ENCODE results near the gene NOP14.
"Not testable (repeated sequence)": the region's sequence is repeated elsewhere in the genome, so short reads cannot be mapped to it uniquely, and the experiment has no call there.

DNA sequence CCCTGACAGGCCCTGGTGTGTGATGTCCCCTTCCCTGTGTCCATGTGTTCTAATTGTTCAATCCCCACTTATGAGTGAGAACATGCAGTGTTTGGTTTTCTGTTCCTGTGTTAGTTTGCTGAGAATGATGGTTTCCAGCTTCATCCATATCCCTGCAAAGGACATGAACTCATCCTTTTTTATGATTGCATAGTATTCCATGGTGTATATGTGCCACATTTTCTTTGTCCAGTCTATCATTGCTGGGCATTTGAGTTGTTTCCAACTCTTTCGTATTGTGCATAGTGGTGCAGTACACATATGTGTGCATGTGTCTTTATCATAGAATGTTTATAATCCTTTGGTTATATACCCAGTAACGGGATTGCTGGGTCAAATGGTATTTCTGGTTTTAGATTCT, 46.5 kb downstream of the NOP14 start:
- TF ChIP-seq, protein P1, sequence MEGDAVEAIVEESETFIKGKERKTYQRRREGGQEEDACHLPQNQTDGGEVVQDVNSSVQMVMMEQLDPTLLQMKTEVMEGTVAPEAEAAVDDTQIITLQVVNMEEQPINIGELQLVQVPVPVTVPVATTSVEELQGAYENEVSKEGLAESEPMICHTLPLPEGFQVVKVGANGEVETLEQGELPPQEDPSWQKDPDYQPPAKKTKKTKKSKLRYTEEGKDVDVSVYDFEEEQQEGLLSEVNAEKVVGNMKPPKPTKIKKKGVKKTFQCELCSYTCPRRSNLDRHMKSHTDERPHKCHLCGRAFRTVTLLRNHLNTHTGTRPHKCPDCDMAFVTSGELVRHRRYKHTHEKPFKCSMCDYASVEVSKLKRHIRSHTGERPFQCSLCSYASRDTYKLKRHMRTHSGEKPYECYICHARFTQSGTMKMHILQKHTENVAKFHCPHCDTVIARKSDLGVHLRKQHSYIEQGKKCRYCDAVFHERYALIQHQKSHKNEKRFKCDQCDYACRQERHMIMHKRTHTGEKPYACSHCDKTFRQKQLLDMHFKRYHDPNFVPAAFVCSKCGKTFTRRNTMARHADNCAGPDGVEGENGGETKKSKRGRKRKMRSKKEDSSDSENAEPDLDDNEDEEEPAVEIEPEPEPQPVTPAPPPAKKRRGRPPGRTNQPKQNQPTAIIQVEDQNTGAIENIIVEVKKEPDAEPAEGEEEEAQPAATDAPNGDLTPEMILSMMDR (conservative IDR thresholded peaks at IDR 0.05; ENCODE audit: low read length) = not testable (repeated sequence)
- TF ChIP-seq EZH2phosphoT487 (IDR thresholded peaks at IDR 0.05; ENCODE audit: borderline replicate concordance) = not testable (repeated sequence)

All from Loucy (cell line).